Measurements from ENCODE around the gene SH3BP5L.

- TF ChIP-seq CTCF (CRISPR knock-in tag; IDR thresholded peaks at IDR 0.05) (no peak), ZNF329 (CRISPR knock-in tag; IDR thresholded peaks at IDR 0.05; ENCODE audit: low read depth) (no peak), POLR2A (IDR thresholded peaks at IDR 0.05; ENCODE audit: insufficient read depth in 1 of 2, low read depth in 2 of 2, low read length in 2 of 2) (no peak), ZHX1 (CRISPR knock-in tag; IDR thresholded peaks at IDR 0.05; ENCODE audit: low read depth) (no peak), RFX5 (IDR thresholded peaks at IDR 0.05; ENCODE audit: low read depth, low read length) (no peak), ZNF18 (CRISPR knock-in tag; IDR thresholded peaks at IDR 0.05; ENCODE audit: insufficient replicate concordance) (no peak), POLR2AphosphoS5 (IDR thresholded peaks at IDR 0.05; ENCODE audit: low read depth, low read length) (no peak)
Observed at GRCh38 chr1:248849637-248850036, 23.9 kb upstream of the SH3BP5L start.
